CD4-positive, alpha-beta T cell treated with Interleukin-21 for 1 hour (primary cell): Measurements from ENCODE around the gene CEP44.
"Not testable (repeated sequence)": the region's sequence is repeated elsewhere in the genome, so short reads cannot be mapped to it uniquely, and the experiment has no call there.

Source experiments
- DNase-seq: peaks from one replicate; pipeline ENCODE4 v3.0.0-alpha.2; 2020

The CEP44 gene

GRCh38 chr4:174332741-174333493, 49.2 kb downstream of the CEP44 start:
- no peak for DNase-seq

DNA sequence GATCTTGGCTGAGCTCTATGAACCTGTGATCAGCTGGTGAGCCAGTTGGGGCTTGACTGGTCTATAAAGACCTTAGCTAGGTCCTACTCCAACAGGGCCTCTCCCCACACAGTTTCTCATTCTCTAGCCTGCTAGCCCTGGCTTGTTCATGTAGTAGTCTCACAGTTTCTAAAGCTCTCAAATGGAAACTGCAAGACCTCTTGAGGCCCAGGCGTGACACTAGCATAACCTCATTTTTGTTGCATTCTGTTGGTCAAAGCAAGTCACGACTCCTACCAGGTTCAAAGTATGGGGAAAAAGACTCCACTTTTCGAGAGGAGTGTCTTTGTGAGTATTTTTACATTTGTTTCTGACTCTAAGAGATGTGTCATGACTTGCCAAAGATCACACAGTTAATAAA, 50.9 kb downstream of the CEP44 start:
- DNase-seq, result no peak

DNA sequence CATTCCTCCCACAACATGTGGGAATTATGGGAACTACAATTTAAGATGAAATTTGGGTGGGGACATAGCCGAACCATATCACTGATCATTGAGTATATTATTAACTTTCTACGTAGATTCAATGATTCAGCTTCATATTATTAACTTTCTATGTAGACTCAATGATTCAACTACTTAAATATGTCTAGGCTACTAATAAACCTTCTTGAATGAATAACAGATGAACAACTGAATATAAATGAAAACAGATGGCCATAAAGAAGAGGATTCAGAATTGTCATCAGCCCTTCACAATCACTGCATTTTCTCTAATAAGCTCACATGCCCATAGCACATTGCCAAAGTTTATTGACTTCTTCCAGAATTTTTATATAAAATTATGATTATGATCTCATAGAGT, 57.0 kb downstream of the CEP44 start:
- no peak for DNase-seq

GRCh38 chr4:174349156-174349555, 65.4 kb downstream of the CEP44 start:
- DNase-seq, result no peak

DNA sequence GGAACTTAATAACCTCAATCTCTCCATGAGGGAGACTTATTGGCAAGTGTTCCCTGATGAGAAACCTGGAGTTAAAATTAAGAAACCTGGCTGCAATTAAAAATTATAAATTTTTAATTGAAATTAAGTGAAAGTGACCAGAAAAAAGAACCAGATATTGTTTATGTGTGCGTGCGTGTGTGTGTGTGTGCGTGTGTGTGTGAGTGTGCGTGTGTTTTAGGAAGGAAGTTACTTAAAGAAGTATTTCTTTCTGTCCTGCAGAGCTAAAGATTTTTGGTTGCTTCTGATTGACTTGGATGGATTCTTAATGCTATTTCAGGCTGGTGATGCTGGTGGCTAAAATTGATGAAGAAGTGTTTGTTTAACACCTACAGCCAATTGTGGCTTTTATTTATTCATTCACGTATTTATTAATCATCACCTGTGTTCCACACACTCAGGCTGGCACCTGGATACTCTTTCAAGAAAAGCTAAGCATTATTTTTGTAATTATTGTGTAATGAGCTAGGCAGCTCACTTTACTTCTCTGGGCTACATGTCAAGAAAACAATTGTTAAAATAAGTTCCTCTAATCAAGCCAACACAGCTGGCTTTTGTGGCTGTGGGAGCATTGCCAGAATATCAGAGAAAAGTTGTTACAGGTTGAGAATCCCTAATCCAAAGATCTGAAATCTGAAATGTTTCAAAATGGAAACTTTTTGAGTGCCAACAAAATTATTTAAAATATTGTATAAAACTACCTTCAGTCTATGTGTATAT, 68.5 kb downstream of the CEP44 start:
- no peak for DNase-seq

GRCh38 chr4:174357321-174357720, 73.6 kb downstream of the CEP44 start:
- DNase-seq, result no peak

- no peak for DNase-seq
Observed at GRCh38 chr4:174358410-174358809, 74.7 kb downstream of the CEP44 start.

DNA sequence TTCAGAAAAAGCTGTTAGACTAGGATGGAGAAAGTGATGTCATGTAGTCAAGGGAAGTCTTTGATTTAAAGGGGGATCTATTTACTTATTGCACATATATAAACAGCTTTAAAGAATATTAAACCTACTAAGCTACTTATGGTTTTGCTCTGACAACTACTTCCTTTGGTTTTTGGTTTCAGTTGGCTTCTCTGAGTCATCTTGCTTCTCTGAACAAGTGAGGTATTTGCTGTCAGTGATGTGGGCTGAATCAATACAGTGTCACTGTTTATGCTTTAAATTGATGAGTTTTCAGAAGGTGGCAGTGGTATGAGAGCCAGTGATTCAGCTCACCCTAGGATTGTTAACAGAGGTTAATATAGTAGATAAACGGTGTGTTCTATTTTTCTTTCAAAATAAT, 75.1 kb downstream of the CEP44 start:
- DNase-seq, result peak; percentile 2

- DNase-seq, result no peak
Observed at GRCh38 chr4:174362340-174362739, 78.6 kb downstream of the CEP44 start.

DNA sequence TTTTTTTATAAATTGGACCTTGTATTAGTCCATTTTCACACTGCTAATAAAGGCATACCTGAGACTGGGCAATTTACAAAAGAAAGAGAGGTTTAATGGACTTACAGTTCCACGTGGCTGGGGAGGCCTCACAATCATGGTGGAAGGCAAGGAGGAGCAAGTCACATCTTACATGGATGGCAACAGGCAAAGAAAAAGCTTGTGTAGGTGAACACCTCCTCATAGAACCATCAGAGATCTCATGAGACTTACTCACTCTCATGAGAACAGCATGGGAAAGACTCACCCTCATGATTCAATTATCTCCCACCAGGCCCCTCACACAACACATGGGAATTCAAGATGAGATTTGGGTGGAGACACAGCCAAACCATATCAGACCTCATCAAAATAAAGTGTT, 80.1 kb downstream of the CEP44 start:
- DNase-seq, result not testable (repeated sequence)

DNA sequence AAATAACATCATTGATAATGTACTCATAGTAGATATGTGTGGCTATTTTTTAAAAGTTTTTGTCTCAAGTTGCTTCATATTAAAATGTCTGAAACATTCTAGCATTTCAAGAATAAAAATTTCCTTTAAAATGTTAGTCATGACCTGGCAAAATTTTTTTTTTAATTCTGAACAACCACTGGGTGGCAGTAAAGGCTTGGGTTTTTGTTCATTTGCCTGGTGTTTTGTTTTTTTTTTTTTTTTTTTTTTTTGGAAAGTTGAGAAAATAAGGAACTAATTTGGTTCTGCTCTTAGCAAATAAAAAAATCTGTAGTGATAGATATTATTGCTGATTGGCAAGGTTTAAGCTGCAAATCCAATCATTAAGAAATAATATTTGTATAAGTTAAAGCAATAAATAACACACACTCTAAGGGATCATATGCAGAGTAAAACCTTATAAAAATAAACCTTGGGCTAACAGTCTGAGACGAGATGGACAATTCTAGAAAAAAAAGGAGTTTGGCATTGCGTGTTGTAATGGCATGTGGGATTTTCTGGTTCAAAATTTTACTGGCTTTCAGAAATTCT, 81.4 kb downstream of the CEP44 start:
- peak; percentile 30 for DNase-seq

GRCh38 chr4:174369985-174370384, 86.3 kb downstream of the CEP44 start:
- DNase-seq, result no peak

GRCh38 chr4:174373821-174374220, 90.1 kb downstream of the CEP44 start:
- no peak for DNase-seq

GRCh38 chr4:174375422-174375821, 91.7 kb downstream of the CEP44 start:
- DNase-seq, result no peak

DNA sequence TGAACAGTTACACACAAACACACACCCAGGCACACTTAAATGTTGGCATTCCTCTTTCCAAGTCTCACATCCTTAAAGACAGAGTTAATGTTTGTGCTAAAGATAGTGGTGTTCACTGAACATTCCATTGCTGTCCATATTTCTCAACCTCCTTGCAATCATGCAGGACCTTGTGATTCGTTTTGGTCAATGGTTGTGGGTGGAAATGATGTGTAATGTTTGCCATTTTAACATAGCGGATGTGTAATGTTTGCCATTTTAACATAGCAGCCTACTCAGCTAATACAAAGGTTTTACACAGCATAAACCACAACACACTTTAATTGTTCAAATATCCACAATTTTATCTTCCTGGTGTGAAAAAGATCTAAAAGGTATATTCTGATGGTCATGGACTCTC, 93.9 kb downstream of the CEP44 start:
- no peak for DNase-seq

DNA sequence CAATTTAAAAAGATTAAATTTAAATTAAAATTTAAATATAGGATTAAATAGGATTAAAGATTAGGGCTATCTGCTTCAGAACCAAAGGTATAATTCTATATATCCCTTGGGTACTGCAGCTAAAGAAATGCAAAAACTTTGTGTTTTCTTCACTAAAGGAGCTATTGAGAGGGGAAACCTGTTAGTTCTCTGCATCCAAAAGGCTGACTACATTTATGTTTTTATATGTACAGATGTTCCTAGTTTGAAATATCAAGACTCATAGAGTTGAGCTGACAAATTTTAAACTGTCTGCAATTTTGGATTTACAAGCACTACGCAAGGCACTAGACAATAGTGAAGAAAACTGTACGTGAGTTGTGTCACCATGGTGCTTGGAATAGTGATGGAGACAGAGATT, 95.2 kb downstream of the CEP44 start:
- no peak for DNase-seq

DNA sequence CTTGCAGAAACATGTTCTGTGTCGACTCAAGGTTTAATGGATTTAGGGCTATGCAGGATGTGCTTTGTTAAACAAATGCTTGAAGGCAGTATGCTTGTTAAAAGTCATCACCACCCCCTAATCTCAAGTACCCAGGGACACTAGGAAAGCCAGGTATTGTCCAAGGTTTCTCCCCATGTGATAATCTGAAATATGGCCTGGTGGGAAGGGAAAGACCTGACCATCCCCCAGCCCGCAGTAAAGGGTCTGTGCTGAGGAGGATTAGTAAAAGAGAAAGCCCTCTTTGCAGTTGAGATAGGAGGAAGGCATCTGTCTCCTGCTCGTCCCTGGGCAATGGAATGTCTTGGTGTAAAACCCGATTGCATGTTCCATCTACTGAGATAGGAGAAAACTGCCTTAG, 96.5 kb downstream of the CEP44 start:
- DNase-seq, result not testable (repeated sequence)

DNA sequence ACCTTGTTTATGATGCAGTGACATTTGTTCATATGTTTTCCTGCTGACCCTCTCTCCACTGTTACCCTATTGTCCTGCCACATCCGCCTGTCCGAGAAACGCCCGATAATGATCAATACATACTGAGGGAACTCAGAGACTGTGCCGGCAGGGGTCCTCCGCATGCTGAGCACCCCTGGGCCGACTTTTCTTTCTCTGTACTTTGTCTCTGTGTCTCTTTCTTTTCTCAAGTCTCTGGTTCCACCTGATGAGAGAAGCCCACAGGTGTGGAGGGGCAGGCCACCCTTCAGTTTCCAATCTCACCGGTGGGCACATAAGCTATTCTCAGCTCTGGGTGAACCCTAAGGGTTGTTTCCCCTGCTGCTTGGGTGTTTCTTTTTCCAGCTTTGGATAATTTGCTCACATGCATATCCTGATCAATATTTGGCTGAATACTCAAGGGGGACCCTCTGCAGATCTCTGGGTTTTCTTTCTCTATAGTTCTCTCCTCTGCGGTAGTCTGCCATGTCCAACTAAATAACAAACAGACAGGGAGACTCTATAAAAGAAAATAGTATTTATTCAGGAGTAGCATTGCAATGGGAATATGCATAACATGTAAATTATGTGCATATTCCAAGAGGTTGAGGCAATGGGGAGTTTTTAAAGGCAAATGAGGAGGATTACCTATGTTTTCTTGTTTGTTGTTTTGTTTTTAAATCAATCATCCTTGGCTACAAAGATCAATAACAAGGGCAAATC, 97.2 kb downstream of the CEP44 start:
- no peak for DNase-seq

- DNase-seq, result no peak
Observed at GRCh38 chr4:174381440-174381800, 97.7 kb downstream of the CEP44 start.
